Keratinocyte (primary cell): ENCODE measurements around the gene HOXC5. TPM values are rescaled to one million over a fixed set of nuclear protein-coding genes. Genes with fewer than 3 reads are reported as not detected.

Experiments used
- DNase-seq: peaks from one replicate; pipeline ENCODE4 v3.0.0-alpha.2; 2011; ENCODE audit warnings: low read depth, missing footprints, low spot score
- FAIRE-seq: peaks from 2 replicates; lab custom pipeline; 2011; peaks lifted over from hg19 to GRCh38; lab: Jason Lieb, UNC
- H2AFZ ChIP-seq: 2 replicates; pipeline ENCODE4 v1.6.0; 2012; ENCODE audit warnings: low read length, control low read depth, inconsistent platforms; ENCODE audit not compliant: control insufficient read depth
- H3K27ac ChIP-seq: 2 replicates; pipeline ENCODE4 v1.5.1; 2011; ENCODE audit warnings: low read length; ENCODE audit not compliant: control insufficient read depth, insufficient read depth
- H3K27me3 ChIP-seq: 3 replicates; pipeline ENCODE4 v1.6.0; 2011; ENCODE audit warnings: low read length; ENCODE audit not compliant: control insufficient read depth, insufficient read depth; ENCODE audit errors: extremely low read depth
- H3K36me3 ChIP-seq, 2 experiments: 2 replicates in 1 of 2; 3 replicates in 1 of 2; pipeline ENCODE4 v1.5.1; 2011; ENCODE audit warnings: low read length in 2 of 2, mild to moderate bottlenecking in 1 of 2; ENCODE audit not compliant: control insufficient read depth in 2 of 2, insufficient read depth in 2 of 2; ENCODE audit errors: extremely low read depth in 1 of 2
- H3K4me1 ChIP-seq: 3 replicates; pipeline ENCODE4 v1.5.1; 2011; ENCODE audit warnings: low read length; ENCODE audit not compliant: control insufficient read depth, insufficient read depth; ENCODE audit errors: extremely low read depth
- H3K4me2 ChIP-seq: 3 replicates; pipeline ENCODE4 v1.6.0; 2011; ENCODE audit warnings: low read depth, low read length; ENCODE audit not compliant: control insufficient read depth, insufficient read depth; ENCODE audit errors: extremely low read depth
- H3K4me3 ChIP-seq, 3 experiments: fragments of 200-600 bp in 1 of 3; sonication (generic) in 1 of 3; 2 replicates in 2 of 3; 3 replicates in 1 of 3; pipeline ENCODE4 v1.5.1; 2011 to 2016; ENCODE audit warnings: low read length in 3 of 3, mild to moderate bottlenecking in 3 of 3, control low read depth in 2 of 3, inconsistent platforms in 1 of 3, low read depth in 1 of 3, mixed read lengths in 1 of 3, mixed run types in 1 of 3, moderate library complexity in 1 of 3; ENCODE audit not compliant: control insufficient read depth in 2 of 3, insufficient read depth in 2 of 3; ENCODE audit errors: extremely low read depth in 1 of 3
- H3K79me2 ChIP-seq: 2 replicates; pipeline ENCODE4 v1.6.0; 2012; ENCODE audit warnings: low read length; ENCODE audit not compliant: control insufficient read depth, insufficient read depth
- H3K9ac ChIP-seq: 3 replicates; pipeline ENCODE4 v1.6.0; 2011; ENCODE audit warnings: low read length; ENCODE audit not compliant: control insufficient read depth, insufficient read depth; ENCODE audit errors: extremely low read depth
- H3K9me1 ChIP-seq: 3 replicates; pipeline ENCODE4 v1.6.0; 2011; ENCODE audit warnings: low read length; ENCODE audit not compliant: control insufficient read depth, insufficient read depth; ENCODE audit errors: extremely low read depth
- H3K9me3 ChIP-seq: 2 replicates; pipeline ENCODE4 v1.5.1; 2012; ENCODE audit warnings: low read depth, low read length; ENCODE audit not compliant: control insufficient read depth
- H4K20me1 ChIP-seq: 3 replicates; pipeline ENCODE4 v1.6.0; 2011; ENCODE audit warnings: low read length; ENCODE audit not compliant: control insufficient read depth, insufficient read depth; ENCODE audit errors: extremely low read depth
- EZH2 ChIP-seq: IDR thresholded peaks from one replicate; pipeline ENCODE4 v1.6.1; 2012; ENCODE audit warnings: inconsistent platforms, mild to moderate bottlenecking, low read length, moderate library complexity
- dilution Hi-C: fragments of 300-500 bp; cut with MboI; formaldehyde crosslinking; loops from one replicate; pipeline ENCODE4 v1.7.0; 2020; ENCODE audit warnings: low sequenced_read_pairs; ENCODE audit not compliant: extremely low pct_ligation_motif_present
- polyA plus RNA-seq, 5 experiments: library from polyadenylated mRNA; depleted of rRNA in 3 of 5; stranded (reverse) in 3 of 5; stranded (forward) in 1 of 5; unstranded in 1 of 5; fragments of >200 nt; gene quantifications; 1 replicate in 1 of 5; 2 replicates in 3 of 5; 3 replicates in 1 of 5; pipeline versions ENCODE4 v1.2.1 to v1.2.3, GENCODE V29; 2011 to 2012; ENCODE audit warnings: missing spikeins in 2 of 5, low read depth in 1 of 5, low replicate concordance in 1 of 5
- TF ChIP-seq, protein P1 (sequence below), 3 experiments: IDR thresholded peaks in 1 of 3; conservative IDR thresholded peaks in 1 of 3; optimal IDR thresholded peaks in 1 of 3; 2 replicates in 2 of 3; 3 replicates in 1 of 3; pipeline versions ENCODE3 to v1.5.1; 2011; ENCODE audit warnings: low read length in 3 of 3, mild to moderate bottlenecking in 3 of 3, moderate library complexity in 2 of 3, control low read depth in 1 of 3, inconsistent platforms in 1 of 3; ENCODE audit not compliant: insufficient read depth in 2 of 3; ENCODE audit errors: extremely low read depth in 1 of 3

The HOXC5 gene
- polyA plus RNA-seq, 1 donor (not counting 4 experiments of a cell fraction or from before 2014, with no cell fraction given) = 0.18 TPM

- H3K4me2 ChIP-seq = no peak overlapping the region
- H3K27ac ChIP-seq = no peak overlapping the region
- peaks cover 26% of the 10 kb centered on the region for H3K4me1 ChIP-seq
- TF ChIP-seq, protein P1, sequence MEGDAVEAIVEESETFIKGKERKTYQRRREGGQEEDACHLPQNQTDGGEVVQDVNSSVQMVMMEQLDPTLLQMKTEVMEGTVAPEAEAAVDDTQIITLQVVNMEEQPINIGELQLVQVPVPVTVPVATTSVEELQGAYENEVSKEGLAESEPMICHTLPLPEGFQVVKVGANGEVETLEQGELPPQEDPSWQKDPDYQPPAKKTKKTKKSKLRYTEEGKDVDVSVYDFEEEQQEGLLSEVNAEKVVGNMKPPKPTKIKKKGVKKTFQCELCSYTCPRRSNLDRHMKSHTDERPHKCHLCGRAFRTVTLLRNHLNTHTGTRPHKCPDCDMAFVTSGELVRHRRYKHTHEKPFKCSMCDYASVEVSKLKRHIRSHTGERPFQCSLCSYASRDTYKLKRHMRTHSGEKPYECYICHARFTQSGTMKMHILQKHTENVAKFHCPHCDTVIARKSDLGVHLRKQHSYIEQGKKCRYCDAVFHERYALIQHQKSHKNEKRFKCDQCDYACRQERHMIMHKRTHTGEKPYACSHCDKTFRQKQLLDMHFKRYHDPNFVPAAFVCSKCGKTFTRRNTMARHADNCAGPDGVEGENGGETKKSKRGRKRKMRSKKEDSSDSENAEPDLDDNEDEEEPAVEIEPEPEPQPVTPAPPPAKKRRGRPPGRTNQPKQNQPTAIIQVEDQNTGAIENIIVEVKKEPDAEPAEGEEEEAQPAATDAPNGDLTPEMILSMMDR (optimal IDR thresholded peaks at IDR 0.05 in 1 of 3, IDR thresholded peaks at IDR 0.05 in 1 of 3, conservative IDR thresholded peaks at IDR 0.05 in 1 of 3; ENCODE audit: extremely low read depth in 1 of 3, insufficient read depth in 2 of 3, low read length in 3 of 3) = no peak
- no peak for TF ChIP-seq EZH2
- H4K20me1 ChIP-seq = no peaks in the 10 kb centered on the region
- FAIRE-seq = no peak
- no peak overlapping the region for H2AFZ ChIP-seq
- H3K79me2 ChIP-seq = no peaks in the 10 kb centered on the region
- no peak overlapping the region for H3K9ac ChIP-seq
- no peaks in the 10 kb centered on the region for H3K36me3 ChIP-seq
- no peaks in the 10 kb centered on the region for H3K9me1 ChIP-seq
- dilution Hi-C loops = no loop called here
- no peak for DNase-seq
- H3K9me3 ChIP-seq = no peaks in the 10 kb centered on the region
- H3K4me3 ChIP-seq = no peak overlapping the region
- H3K27me3 ChIP-seq = no peaks in the 10 kb centered on the region
Measured at GRCh38 chr12:54055552-54055951, 22.7 kb downstream of the HOXC5 start.

DNA sequence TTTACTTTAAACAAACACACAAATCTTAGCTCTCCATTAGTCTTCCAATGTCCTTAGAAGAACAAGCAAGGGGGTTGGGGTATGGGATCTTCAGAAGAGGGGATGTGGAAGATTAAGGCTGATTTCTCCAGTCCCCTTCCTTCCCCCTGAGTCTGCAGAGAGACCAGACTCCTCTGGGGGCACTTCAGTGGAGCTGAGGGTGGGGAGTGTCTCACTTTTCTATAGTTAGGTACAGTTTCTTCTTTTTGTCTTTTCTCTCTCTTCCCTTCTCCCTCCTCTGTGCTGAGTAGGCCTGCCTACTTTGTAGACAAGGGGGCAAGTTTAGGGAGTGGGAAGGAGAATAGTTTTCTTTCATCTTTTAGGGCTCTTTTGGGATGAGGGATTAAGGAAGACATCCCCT lies 23.3 kb downstream of the HOXC5 start:
- H3K27ac ChIP-seq = no peak overlapping the region
- DNase-seq (no peak), FAIRE-seq (no peak)
- dilution Hi-C loops = no loop called here
- no peak overlapping the region for H3K4me2 ChIP-seq
- H3K4me3 ChIP-seq = no peak overlapping the region
- no peak overlapping the region for H3K9ac ChIP-seq
- peaks cover 27% of the 10 kb centered on the region for H3K4me1 ChIP-seq
- no peaks in the 10 kb centered on the region for H4K20me1 ChIP-seq
- H3K27me3 ChIP-seq = no peaks in the 10 kb centered on the region
- TF ChIP-seq EZH2 = no peak
- TF ChIP-seq, protein P1 (optimal IDR thresholded peaks at IDR 0.05 in 1 of 3, IDR thresholded peaks at IDR 0.05 in 1 of 3, conservative IDR thresholded peaks at IDR 0.05 in 1 of 3; ENCODE audit: extremely low read depth in 1 of 3, insufficient read depth in 2 of 3, low read length in 3 of 3) = no peak
- H2AFZ ChIP-seq = no peak overlapping the region
- H3K36me3 ChIP-seq = no peaks in the 10 kb centered on the region
- H3K79me2 ChIP-seq = no peaks in the 10 kb centered on the region
- peaks cover 2% of the 10 kb centered on the region for H3K9me1 ChIP-seq
- H3K9me3 ChIP-seq = no peaks in the 10 kb centered on the region
